Mesenteric fat pad (tissue), 1 donor: ENCODE results near the gene ACSF3. TPM values are rescaled to one million over a fixed set of nuclear protein-coding genes. Genes with fewer than 3 reads are reported as not detected.
"Not testable (repeated sequence)": the region's sequence is repeated elsewhere in the genome, so short reads cannot be mapped to it uniquely, and the experiment has no call there.

Experiments used
- DNase-seq: peaks from one replicate; pipeline ENCODE4 v3.0.0-alpha.2; 2020; ENCODE audit warnings: low spot score
- total RNA-seq: library from RNA; stranded (reverse); fragmentation: NEBNext Ultra II Directional; extraction: Animal tissue kit (Norgen Biotek cat#: 25700); gene quantifications from one replicate; pipeline ENCODE4 v1.2.1, GENCODE V29; 2021
- donor health status: DM: yes; HTN: yes; CAD: no.

Gene ACSF3
- total RNA-seq, 1 donor from 2014 or later, result 24.1 TPM

GRCh38 chr16:89187032-89187769 lies 93.5 kb downstream of the ACSF3 start:
- DNase-seq, result no peak

- DNase-seq, result no peak
Measured at GRCh38 chr16:89187770-89188392, 94.2 kb downstream of the ACSF3 start.

GRCh38 chr16:89188471-89189357 lies 95.1 kb downstream of the ACSF3 start:
- not testable (repeated sequence) for DNase-seq

GRCh38 chr16:89189358-89190025 lies 95.8 kb downstream of the ACSF3 start:
- DNase-seq, result no peak

- no peak for DNase-seq
Measured at GRCh38 chr16:89190150-89190958, 96.7 kb downstream of the ACSF3 start.

- DNase-seq, result no peak
Measured at GRCh38 chr16:89191033-89191900, 97.6 kb downstream of the ACSF3 start.

GRCh38 chr16:89191901-89192185 lies 98.2 kb downstream of the ACSF3 start:
- DNase-seq, result no peak

GRCh38 chr16:89192186-89192955 lies 98.7 kb downstream of the ACSF3 start:
- DNase-seq, result not testable (repeated sequence)

- no peak for DNase-seq
Measured at GRCh38 chr16:89192956-89193575, 99.4 kb downstream of the ACSF3 start.

GRCh38 chr16:89193576-89194293 lies 100.1 kb downstream of the ACSF3 start:
- no peak for DNase-seq

- DNase-seq, result no peak
Measured at GRCh38 chr16:89194340-89195311, 101.0 kb downstream of the ACSF3 start.

- DNase-seq, result no peak
Measured at GRCh38 chr16:89195521-89196171, 102.0 kb downstream of the ACSF3 start.

- no peak for DNase-seq
Measured at GRCh38 chr16:89197033-89197632, 103.5 kb downstream of the ACSF3 start.

- no peak for DNase-seq
Measured at GRCh38 chr16:89197633-89198416, 104.2 kb downstream of the ACSF3 start.
